Stimulated activated naive CD8-positive, alpha-beta T cell treated with anti-CD3 and anti-CD28 coated beads, Interleukin-15, Interleukin-2, amounts not matched to agents 100 ng/mL and 50 ng/mL, for 24 hours (primary cell): ENCODE data around the gene ARHGAP26.
"Not testable (repeated sequence)": the region's sequence is repeated elsewhere in the genome, so short reads cannot be mapped to it uniquely, and the experiment has no call there.

Experiments
- H3K27ac Mint-ChIP-seq: one replicate; pipeline ENCODE4 v1.8.0; 2021; ENCODE audit warnings: mild to moderate bottlenecking, mixed read lengths
- H3K27me3 Mint-ChIP-seq: one replicate; pipeline ENCODE4 v1.8.0; 2021; ENCODE audit warnings: mixed read lengths
- H3K36me3 Mint-ChIP-seq: one replicate; pipeline ENCODE4 v1.8.0; 2021; ENCODE audit warnings: low read depth, mixed read lengths
- H3K4me1 Mint-ChIP-seq: one replicate; pipeline ENCODE4 v1.8.0; 2021; ENCODE audit warnings: low read depth, mixed read lengths
- H3K4me3 Mint-ChIP-seq: one replicate; pipeline ENCODE4 v1.8.0; 2021; ENCODE audit warnings: mild to moderate bottlenecking, mixed read lengths
- H3K9me3 Mint-ChIP-seq: one replicate; pipeline ENCODE4 v1.8.0; 2021; ENCODE audit warnings: mixed read lengths

The ARHGAP26 gene

DNA sequence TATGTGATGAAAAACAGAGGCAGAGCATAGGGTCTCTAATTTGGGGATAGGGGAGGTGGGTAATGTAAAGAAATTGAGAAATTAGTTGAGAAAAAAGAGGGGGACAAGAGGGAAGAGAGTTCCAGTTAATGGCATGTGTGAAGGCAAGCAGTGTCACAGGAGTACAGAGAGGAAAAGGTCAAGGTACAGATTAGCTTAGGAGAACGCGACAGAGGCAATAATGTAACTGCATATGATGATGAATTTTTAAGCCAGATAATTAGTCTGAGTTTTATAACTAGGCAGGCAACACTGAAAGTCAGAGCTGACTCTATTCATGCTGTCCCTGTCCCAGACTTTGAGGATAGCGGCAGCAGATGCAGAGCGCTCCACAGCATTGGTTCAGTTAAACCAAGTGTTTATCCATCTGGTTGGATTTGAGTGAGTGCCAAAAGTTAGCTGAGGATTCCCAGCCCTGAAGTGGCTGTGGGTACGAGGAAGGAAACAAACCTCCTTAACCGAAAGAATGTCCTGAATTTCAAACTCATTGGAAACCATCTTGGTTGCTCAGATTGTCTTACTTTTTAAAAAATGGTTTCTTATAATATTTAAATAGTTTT, 315.2 kb downstream of the ARHGAP26 start:
- no peaks in the 10 kb centered on the region for H3K27me3 Mint-ChIP-seq
- H3K4me1 Mint-ChIP-seq, result peaks cover 21% of the 10 kb centered on the region
- H3K9me3 Mint-ChIP-seq, result no peaks in the 10 kb centered on the region
- no peak overlapping the region for H3K4me3 Mint-ChIP-seq
- H3K27ac Mint-ChIP-seq, result peak overlapping the region; percentile 32
- H3K36me3 Mint-ChIP-seq, result peaks cover 42% of the 10 kb centered on the region

DNA sequence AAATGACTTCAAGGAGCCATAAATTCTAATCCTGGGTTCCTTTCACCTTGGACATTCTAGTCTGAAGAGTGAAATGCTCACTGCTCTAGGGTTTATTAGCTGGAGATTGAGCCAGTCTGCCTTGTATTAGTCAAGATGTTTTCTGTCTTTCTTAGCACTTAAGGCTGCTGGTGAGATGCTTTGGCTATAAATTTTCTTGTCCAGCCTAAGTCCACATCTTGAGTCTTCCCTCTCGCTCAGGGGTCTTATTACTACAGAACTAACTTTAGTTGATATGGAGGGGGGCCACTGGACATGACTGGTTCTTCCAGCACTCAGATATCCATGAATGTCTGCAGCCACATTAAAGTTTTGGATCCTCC, 316.4 kb downstream of the ARHGAP26 start:
- Mint-ChIP-seq H3K36me3 (peaks cover 33% of the 10 kb centered on the region), H3K4me1 (peaks cover 20% of the 10 kb centered on the region), H3K27me3 (no peaks in the 10 kb centered on the region), H3K27ac (no peak overlapping the region), H3K9me3 (no peaks in the 10 kb centered on the region), H3K4me3 (no peak overlapping the region)

- Mint-ChIP-seq H3K4me3 (no peak overlapping the region), H3K36me3 (peaks cover 31% of the 10 kb centered on the region), H3K9me3 (no peaks in the 10 kb centered on the region), H3K27ac (no peak overlapping the region), H3K4me1 (peaks cover 17% of the 10 kb centered on the region), H3K27me3 (no peaks in the 10 kb centered on the region)
These were observed 316.9 kb downstream of the ARHGAP26 start for GRCh38 chr5:143086908-143087637.

DNA sequence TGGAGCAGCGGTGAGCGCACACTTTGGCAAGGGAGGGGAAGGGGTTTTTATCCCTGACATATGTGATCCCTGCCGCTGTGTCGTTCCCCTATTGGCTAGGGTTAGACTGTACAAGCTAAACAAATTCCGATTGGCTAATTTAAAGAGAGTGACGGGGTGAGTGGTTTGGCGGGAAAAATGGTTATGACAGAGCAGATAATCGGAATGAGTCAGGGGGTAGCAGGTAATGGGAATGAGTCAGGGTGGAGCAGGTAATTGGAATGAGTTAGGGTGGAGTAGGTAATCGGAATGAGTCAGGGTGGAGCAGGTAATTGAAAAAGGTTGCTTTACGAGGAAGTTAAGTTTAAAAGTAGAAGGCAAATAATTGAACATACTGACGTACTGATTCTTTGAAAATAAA, 318.5 kb downstream of the ARHGAP26 start:
- Mint-ChIP-seq H3K36me3 (peaks cover 29% of the 10 kb centered on the region), H3K4me1 (peaks cover 26% of the 10 kb centered on the region)
- H3K27me3 Mint-ChIP-seq, H3K27ac Mint-ChIP-seq, H3K4me3 Mint-ChIP-seq, H3K9me3 Mint-ChIP-seq: not testable (repeated sequence)

GRCh38 chr5:143090044-143090443, 319.9 kb downstream of the ARHGAP26 start:
- not testable (repeated sequence) for H3K9me3 Mint-ChIP-seq, H3K27me3 Mint-ChIP-seq
- peaks cover 30% of the 10 kb centered on the region for H3K36me3 Mint-ChIP-seq

DNA sequence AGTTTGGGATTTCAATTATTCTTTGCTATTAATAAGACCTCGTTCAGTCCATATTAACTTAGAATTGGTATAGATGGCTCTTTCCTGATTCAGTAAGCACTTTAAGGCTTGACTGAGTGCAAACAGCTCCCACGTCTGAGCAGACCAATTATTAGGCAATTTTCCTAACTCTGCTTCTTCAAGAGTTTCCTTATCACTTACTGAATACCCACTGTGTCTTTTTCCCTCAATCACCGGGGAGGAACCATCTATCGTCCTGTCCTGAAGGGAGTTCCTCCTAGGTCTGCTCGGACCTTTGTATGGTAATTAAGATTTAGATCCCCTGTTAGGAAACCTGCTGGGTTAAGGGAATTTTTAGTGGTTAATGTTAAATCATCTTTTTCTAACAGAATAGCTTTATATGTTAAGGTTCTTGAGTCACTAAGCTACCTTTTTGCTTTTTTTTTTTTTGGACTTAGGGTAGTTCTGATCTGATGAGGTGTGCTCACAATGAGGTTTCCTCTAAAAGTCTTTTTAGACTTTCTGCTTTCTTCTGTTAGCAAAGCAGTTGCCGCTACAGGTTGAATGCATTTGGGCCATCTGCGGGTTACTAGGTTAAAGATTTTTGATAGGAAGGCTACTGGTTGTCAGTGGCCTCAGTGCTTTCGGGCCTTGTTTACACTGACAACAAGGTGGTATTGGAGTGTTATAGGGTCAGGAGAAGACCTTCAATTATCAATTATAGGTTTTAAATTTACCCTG, 322.7 kb downstream of the ARHGAP26 start:
- H3K27me3 Mint-ChIP-seq, H3K4me3 Mint-ChIP-seq, H3K9me3 Mint-ChIP-seq: not testable (repeated sequence)
- H3K36me3 Mint-ChIP-seq, result peaks cover 22% of the 10 kb centered on the region
- peak overlapping the region; percentile 92 for H3K27ac Mint-ChIP-seq
- H3K4me1 Mint-ChIP-seq, result peaks cover 38% of the 10 kb centered on the region

More at GRCh38 chr5:143090044-143090443, 319.9 kb downstream of the ARHGAP26 start:
- peaks cover 38% of the 10 kb centered on the region for H3K4me1 Mint-ChIP-seq
- H3K27ac Mint-ChIP-seq, H3K4me3 Mint-ChIP-seq: not testable (repeated sequence)

GRCh38 chr5:143093452-143094086, 323.4 kb downstream of the ARHGAP26 start:
- peak overlapping the region; percentile 52 for H3K4me3 Mint-ChIP-seq

DNA sequence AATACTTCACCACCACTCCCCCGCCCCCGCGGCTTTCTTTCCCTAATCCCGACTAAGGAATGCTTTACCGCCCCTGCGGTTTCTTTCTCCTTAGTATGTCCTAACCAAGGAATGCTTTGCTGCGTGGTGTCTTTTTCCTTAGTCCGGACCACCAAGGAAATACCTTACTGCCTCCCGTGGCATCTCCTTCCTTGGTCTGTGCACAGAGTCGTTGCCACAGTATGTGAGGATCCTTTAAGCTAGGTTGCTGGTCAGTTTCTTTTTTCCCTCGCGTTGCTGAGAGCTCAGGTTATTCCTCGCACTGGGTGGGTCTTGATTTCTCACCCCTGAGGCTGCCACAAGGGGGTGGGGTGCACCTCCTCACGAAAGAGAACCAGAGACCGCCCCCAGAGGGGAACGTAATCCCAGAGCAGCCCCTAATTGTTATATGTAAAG, 323.9 kb downstream of the ARHGAP26 start:
- H3K4me1 Mint-ChIP-seq, result peaks cover 35% of the 10 kb centered on the region
- H3K27ac Mint-ChIP-seq, result peak overlapping the region; percentile 92

More at GRCh38 chr5:143093452-143094086, 323.4 kb downstream of the ARHGAP26 start:
- Mint-ChIP-seq H3K36me3 (peaks cover 22% of the 10 kb centered on the region), H3K9me3 (no peaks in the 10 kb centered on the region), H3K27me3 (no peaks in the 10 kb centered on the region), H3K27ac (peak overlapping the region; percentile 92), H3K4me1 (peaks cover 35% of the 10 kb centered on the region)

GRCh38 chr5:143094608-143095007, 324.4 kb downstream of the ARHGAP26 start:
- Mint-ChIP-seq H3K4me1 (peaks cover 35% of the 10 kb centered on the region), H3K27ac (peak overlapping the region; percentile 81), H3K36me3 (peaks cover 12% of the 10 kb centered on the region)
- not testable (repeated sequence) for H3K4me3 Mint-ChIP-seq, H3K27me3 Mint-ChIP-seq, H3K9me3 Mint-ChIP-seq

More for the DNA sequence above, 323.9 kb downstream of the ARHGAP26 start:
- H3K27me3 Mint-ChIP-seq, result no peaks in the 10 kb centered on the region
- H3K4me3 Mint-ChIP-seq, result peak overlapping the region; percentile 52
- H3K36me3 Mint-ChIP-seq, result peaks cover 17% of the 10 kb centered on the region
- H3K9me3 Mint-ChIP-seq, result no peaks in the 10 kb centered on the region

- Mint-ChIP-seq H3K4me3 (peak overlapping the region; percentile 68), H3K9me3 (no peaks in the 10 kb centered on the region), H3K27ac (peak overlapping the region; percentile 99), H3K36me3 (peaks cover 15% of the 10 kb centered on the region), H3K27me3 (no peaks in the 10 kb centered on the region), H3K4me1 (peaks cover 44% of the 10 kb centered on the region)
These were observed 330.9 kb downstream of the ARHGAP26 start for GRCh38 chr5:143101121-143101520.

DNA sequence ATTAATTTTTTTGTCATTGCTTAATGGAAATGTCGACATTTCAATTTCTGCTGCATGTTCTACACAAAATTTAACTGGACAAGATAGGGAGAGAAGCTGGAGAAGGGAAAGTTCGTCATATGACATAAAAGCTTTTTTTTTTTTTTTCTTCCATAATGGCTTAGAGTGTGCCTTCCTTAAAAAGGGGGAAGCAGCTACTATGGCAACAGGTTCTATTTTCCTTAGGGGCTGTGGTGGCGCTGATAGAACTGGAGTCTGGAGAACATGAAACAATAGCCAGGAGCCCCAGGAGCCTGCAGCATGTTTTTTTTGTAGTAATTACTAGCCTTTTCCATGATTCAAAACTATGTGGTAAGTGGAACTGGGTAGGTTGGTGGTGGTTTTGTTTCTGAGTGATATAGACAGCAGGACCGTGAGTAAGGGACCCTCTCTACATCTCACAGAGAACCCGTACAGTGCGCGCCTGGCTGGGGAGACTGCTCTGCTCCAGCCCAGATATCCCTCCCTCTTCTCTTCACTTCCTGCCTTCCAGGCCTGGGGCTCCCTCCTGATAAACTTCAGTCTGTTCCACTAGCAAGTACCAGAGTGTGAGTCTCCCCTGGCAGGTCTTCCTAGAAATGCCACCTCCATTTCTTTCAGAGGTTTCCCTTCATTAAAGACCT, 331.7 kb downstream of the ARHGAP26 start:
- H3K9me3 Mint-ChIP-seq, result no peaks in the 10 kb centered on the region
- peaks cover 15% of the 10 kb centered on the region for H3K36me3 Mint-ChIP-seq
- H3K27ac Mint-ChIP-seq, result peak overlapping the region; percentile 99
- peaks cover 44% of the 10 kb centered on the region for H3K4me1 Mint-ChIP-seq
- H3K27me3 Mint-ChIP-seq, result no peaks in the 10 kb centered on the region
- H3K4me3 Mint-ChIP-seq, result peak overlapping the region; percentile 68

DNA sequence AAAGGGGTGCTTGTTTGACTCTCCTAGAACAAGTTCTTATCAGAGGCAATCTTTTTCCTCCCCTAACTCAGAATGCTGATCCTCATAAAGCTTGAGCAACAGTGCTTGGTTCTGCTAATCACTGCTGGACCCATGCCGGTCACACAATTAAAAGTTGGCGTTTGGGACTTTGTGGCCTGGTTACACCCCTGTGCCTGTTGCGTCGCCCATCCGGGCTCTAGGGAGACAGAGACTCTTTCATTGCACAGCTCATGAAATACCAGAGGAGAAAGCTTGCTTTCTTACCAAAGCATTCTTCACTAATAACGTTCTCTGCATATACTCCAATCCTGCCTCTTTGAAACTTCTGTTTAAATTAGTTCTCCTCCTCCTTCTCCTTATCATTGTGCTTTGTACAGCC, 332.2 kb downstream of the ARHGAP26 start:
- Mint-ChIP-seq H3K4me1 (peaks cover 44% of the 10 kb centered on the region), H3K4me3 (peak overlapping the region; percentile 27), H3K27ac (peak overlapping the region; percentile 99), H3K36me3 (peaks cover 15% of the 10 kb centered on the region), H3K9me3 (no peaks in the 10 kb centered on the region), H3K27me3 (no peaks in the 10 kb centered on the region)

DNA sequence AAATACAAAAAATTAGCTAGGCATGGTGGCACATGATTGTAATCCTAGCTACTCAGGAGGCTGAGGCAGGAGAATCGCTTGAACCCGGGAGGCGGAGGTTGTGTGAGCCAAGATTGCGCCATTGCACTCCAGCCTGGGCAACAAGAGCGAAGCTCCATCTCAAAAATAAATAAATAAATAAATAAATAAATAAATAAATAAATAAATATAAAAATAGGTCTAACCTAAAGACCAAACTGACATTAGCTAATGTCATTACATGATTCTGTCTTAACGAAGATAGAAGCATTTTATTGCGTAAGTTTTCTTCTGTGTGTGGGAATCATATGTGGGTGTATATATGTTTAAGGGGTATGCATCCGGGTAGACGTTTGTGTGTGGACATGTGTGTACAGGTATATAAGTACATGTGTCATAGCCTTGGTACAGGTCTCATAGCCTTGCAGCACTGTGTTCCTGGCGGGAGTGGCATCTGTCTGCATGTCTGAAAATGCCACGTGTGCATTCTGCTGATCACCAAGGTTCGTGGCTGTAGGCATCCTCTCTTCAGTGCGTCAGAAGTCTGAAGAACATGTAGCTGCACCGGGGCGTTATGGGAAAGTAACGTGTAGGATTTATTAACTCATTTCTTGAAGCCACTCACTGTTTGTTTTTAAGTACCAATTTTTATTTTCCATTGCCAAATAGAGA, 335.2 kb downstream of the ARHGAP26 start:
- Mint-ChIP-seq H3K4me1 (peaks cover 43% of the 10 kb centered on the region), H3K36me3 (peaks cover 18% of the 10 kb centered on the region), H3K4me3 (no peak overlapping the region), H3K27ac (peak overlapping the region; percentile 47), H3K9me3 (no peaks in the 10 kb centered on the region), H3K27me3 (no peaks in the 10 kb centered on the region)

DNA sequence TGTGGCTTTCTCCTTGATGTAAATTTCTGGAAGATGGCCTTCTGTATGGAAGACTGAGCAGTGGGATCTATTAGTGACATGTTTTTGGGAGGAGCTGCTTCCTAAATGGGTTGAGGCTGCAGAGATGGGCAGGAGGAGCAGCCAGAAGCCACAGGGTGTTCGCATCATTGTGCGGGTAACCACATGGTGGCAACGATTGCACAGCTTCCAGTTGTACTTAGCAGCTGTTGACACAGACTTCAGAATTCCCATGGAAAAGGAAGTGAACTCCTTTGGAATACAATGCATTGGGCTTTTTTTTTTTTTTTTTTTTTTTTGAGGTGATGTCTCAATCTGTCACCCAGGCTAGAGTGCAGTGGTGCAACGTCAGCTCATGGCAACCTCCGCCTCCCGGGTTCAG, 336.0 kb downstream of the ARHGAP26 start:
- Mint-ChIP-seq H3K27me3 (no peaks in the 10 kb centered on the region), H3K36me3 (peaks cover 18% of the 10 kb centered on the region), H3K4me1 (peaks cover 35% of the 10 kb centered on the region), H3K9me3 (no peaks in the 10 kb centered on the region), H3K4me3 (no peak overlapping the region), H3K27ac (peak overlapping the region; percentile 47)
